Measurements from ENCODE around the gene LCE4A. TPM values are rescaled to one million over a fixed set of nuclear protein-coding genes. Genes with fewer than 3 reads are reported as not detected.

LCE4A gene
- total and polyA plus RNA-seq, 5 experiments from 2014 or later = not detected

DNA sequence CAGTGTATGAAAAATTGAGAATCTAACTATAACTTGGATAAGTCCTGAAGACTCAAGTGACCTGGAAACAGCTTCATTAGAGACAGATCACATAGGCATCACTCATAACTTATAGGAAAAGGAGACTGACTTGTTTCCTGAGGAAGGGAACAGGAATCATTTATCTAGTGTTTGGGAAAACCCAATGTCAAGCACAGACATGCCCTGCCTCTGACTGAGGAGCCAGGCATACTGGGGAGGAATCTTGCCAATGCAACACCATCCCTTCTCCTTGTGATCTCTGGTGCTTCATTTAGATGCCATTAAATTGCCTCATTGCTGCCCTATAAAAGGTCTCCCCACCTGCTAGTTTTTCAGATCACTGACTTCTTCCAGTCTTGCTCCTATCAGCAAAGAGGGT lies 10.3 kb downstream of the LCE4A start:
- Mint-ChIP-seq H3K27ac (no peak overlapping the region), H3K36me3 (peaks cover 0 to 5% (median 0%) of the 10 kb centered on the region in 3 donors), H3K4me1 (no peaks in the 10 kb centered on the region), H3K9me3 (peaks cover 0 to 14% (median 2%) of the 10 kb centered on the region in 9 donors), H3K27me3 (peaks cover 6 to 35% (median 16%) of the 10 kb centered on the region in 5 donors), H3K4me3 (no peak overlapping the region)
- ATAC-seq (no peak), DNase-seq (no peak)
- POLR2A ChIA-PET = no interaction called here

DNA sequence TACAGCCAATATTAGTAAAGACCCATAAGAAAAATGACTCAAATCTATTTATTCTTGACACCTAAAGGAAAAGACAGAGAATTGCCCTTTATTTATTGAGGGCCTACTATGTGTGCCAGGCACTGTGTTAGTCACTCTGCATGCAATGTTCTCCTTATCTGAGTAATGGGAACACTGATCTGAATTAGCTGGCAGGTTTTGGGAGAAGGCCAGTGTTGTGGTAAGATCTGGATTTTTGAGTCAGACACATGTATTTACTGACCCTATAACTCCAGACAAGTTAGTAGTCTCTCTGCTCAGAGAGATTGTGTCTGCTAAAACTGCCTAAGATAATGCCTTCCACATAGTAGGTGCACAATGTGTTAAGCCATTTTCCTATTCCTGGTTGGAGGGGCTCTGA lies 17.3 kb downstream of the LCE4A start:
- POLR2A ChIA-PET = no interaction called here
- Mint-ChIP-seq H3K4me3 (no peak overlapping the region), H3K27me3 (peaks cover 4 to 32% (median 5%) of the 10 kb centered on the region in 5 donors), H3K9me3 (no peaks in the 10 kb centered on the region), H3K27ac (no peak overlapping the region), H3K4me1 (no peaks in the 10 kb centered on the region), H3K36me3 (no peaks in the 10 kb centered on the region)
- ATAC-seq = no peak
- DNase-seq = no peak

DNA sequence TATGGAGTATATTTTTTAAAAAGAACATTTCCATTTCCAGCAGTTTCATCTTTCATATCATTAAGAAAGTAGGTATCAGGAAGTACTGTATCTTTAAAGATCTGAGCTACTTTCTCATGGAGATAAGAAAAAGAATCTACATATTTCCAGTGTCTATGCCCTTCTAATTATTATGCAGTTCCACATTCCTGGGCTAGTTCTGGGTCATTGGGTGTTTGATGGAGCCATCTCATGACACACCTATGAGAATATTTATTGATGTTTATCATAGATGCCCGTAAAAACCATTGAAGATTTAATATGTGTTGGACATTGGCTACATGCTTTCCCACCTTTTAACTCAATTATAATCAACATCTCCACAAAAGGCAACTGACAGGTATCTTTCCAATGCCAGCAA lies 21.0 kb downstream of the LCE4A start:
- H3K4me1 Mint-ChIP-seq = no peaks in the 10 kb centered on the region
- H3K27ac Mint-ChIP-seq = no peak overlapping the region
- POLR2A ChIA-PET = interaction anchor here (0.5 kb wide), 1 partner anchor 50 kb away, joined by 3 read pairs; no protein-coding TSS in a partner anchor
- DNase-seq (no peak), ATAC-seq (no peak)
- H3K9me3 Mint-ChIP-seq = no peaks in the 10 kb centered on the region
- peaks cover 5 to 40% (median 8%) of the 10 kb centered on the region in 5 donors for H3K27me3 Mint-ChIP-seq
- no peak overlapping the region for H3K4me3 Mint-ChIP-seq
- no peaks in the 10 kb centered on the region for H3K36me3 Mint-ChIP-seq

DNA sequence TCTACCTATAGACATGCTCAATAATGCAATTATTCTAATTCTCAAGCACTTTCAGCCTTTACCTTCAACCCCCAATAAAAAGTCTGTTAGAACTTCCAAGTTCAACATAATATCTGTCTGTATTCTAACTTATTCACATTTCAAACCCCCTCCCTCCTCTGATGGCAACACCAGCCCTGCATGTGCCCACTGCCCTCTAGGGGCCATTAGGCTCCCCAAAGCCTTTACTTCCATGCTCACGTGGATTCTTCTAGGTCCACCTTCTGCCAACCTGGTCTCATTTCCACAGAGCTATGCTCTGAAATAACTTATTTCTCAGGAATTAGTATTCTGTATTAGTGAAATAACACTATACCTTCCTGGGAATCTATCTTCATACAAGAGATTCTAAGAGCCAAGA lies 27.7 kb downstream of the LCE4A start:
- Mint-ChIP-seq H3K9me3 (peaks cover 0 to 2% (median 0%) of the 10 kb centered on the region in 9 donors), H3K27ac (no peak overlapping the region), H3K4me3 (no peak overlapping the region), H3K36me3 (no peaks in the 10 kb centered on the region), H3K27me3 (peaks cover 13 to 62% (median 23%) of the 10 kb centered on the region in 5 donors), H3K4me1 (no peaks in the 10 kb centered on the region)
- DNase-seq (no peak), ATAC-seq (no peak)
- POLR2A ChIA-PET = no interaction called here

DNA sequence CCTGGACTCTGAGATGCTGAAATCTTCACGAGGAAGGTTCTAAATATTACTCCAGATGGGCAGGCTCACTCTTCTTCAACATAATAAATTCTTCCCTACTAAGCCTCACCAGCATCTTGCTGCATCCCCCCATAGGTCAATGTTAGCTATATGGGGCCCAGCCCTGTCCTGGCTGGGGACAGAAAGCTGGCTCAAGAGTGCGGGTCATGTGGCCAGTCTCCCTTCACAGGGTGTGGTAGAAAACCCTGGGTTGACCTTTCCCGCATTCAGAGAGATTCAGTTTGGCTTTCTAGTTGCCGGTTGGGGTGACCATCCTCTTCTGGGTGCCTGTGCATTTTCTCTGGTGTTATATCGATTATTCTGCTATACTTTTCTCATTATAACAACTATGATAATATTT lies 30.0 kb downstream of the LCE4A start:
- no peaks in the 10 kb centered on the region for H3K36me3 Mint-ChIP-seq
- POLR2A ChIA-PET = no interaction called here
- H3K4me1 Mint-ChIP-seq = no peaks in the 10 kb centered on the region
- ATAC-seq (no peak), DNase-seq (no peak)
- peaks cover 0 to 8% (median 0%) of the 10 kb centered on the region in 9 donors for H3K9me3 Mint-ChIP-seq
- no peak overlapping the region for H3K27ac Mint-ChIP-seq
- H3K27me3 Mint-ChIP-seq = peaks cover 15 to 74% (median 31%) of the 10 kb centered on the region in 5 donors
- H3K4me3 Mint-ChIP-seq = no peak overlapping the region

DNA sequence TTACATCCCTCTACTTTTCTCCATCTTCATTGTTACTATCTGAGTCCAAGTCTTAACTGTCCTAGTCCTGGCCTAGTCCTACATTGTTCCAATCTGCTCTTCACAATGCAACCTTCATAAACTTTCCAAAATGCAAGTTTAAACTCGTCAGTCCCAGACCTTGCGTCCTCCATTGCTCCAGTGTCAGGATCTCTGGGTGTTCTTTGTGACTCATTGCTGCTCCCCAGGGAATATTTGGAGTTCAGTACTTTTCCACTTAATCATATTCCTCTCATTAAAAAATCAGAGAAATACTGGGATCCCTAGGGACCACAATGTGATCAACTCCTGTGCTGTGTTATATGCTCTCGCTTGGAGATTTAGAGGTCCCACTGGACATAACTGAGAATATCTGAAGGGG lies 31.9 kb downstream of the LCE4A start:
- Mint-ChIP-seq H3K36me3 (no peaks in the 10 kb centered on the region), H3K9me3 (peaks cover 0 to 9% (median 0%) of the 10 kb centered on the region in 9 donors), H3K27ac (no peak overlapping the region), H3K4me1 (no peaks in the 10 kb centered on the region), H3K4me3 (no peak overlapping the region), H3K27me3 (peaks cover 22 to 74% (median 41%) of the 10 kb centered on the region in 5 donors)
- ATAC-seq (no peak), DNase-seq (no peak)
- POLR2A ChIA-PET = no interaction called here

DNA sequence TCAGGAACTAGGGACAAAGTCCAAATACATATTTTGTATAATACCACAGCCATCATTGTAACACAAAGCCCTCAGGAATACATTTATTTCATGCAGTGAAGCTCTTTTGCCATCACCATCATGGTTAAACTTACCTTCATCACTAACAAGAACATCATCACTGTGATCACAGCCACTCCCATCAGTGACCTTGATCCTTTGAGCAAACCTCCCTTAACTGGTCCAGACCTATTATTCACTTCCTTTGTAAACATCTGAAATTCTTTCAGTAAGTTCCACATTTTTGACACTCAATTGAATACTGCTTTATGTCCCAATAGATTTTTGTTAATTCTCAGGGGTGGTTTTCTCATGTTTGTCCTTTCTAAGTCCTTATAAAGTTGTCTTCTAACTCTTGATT lies 33.7 kb downstream of the LCE4A start:
- Mint-ChIP-seq H3K4me1 (no peaks in the 10 kb centered on the region), H3K27ac (no peak overlapping the region), H3K36me3 (no peaks in the 10 kb centered on the region), H3K4me3 (no peak overlapping the region), H3K9me3 (peaks cover 0 to 9% (median 0%) of the 10 kb centered on the region in 9 donors), H3K27me3 (peaks cover 23 to 73% (median 38%) of the 10 kb centered on the region in 5 donors)
- ATAC-seq (no peak), DNase-seq (no peak)
- POLR2A ChIA-PET = no interaction called here

DNA sequence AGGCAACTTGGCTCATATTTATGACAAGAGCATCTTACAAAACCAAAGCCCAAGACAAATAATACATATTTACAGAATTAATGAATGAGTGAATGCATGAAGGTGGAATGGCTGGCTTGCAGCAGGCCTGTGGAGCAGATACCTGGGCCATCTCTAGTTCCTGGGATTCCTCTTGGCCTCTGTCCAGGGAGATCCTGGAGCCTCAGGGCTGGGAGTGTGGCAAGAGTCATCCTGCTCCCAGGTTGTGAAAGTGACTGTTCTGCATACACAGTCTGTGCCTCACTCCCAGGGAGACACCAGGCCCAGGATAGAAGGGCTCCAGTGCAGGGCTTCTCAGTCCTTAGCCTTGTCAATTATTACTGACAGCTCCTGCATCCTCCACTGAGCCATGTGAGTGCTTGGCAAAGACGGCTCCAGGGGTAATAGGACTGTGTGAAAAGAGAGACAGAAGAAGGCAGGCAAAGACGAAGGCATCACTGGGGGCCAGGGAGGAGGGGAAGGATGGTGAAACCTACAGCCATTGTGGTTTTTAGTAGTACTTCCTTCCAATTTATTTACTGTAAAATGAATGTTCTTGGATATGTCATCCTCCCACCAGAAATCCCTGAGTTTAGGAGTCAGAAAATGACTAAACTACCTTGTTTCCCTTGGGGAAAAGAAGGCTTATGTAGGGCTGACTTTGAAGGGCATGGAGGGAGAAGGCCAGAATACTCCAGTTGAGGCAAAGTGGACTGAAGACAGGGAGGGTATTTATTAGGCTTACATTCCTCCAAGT lies 35.6 kb downstream of the LCE4A start:
- Mint-ChIP-seq H3K4me3 (no peak overlapping the region), H3K27ac (no peak overlapping the region), H3K27me3 (peaks cover 26 to 68% (median 29%) of the 10 kb centered on the region in 5 donors), H3K9me3 (peaks cover 0 to 9% (median 0%) of the 10 kb centered on the region in 9 donors), H3K36me3 (no peaks in the 10 kb centered on the region), H3K4me1 (no peaks in the 10 kb centered on the region)
- ATAC-seq (no peak), DNase-seq (no peak)
- POLR2A ChIA-PET = no interaction called here

DNA sequence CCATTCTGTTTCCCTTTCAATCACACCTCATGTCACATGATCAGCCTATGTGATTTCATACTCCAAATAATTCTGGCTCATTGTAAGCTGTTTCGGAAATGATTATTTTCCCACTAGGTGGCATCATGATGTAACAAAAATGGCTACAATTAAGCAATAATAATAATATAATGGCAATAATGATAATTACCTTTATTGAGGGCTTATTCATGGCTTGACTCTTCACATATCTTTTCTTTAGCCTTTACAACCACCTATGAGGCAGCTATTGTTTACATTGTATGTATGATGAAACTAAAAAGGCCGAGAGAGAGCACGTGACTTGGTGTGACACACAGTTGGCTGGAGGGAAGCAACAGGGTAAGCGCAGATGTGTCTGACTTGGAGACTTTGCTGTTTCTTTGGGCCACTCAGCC lies 37.3 kb downstream of the LCE4A start:
- no peak overlapping the region for H3K4me3 Mint-ChIP-seq
- POLR2A ChIA-PET = no interaction called here
- no peak overlapping the region for H3K27ac Mint-ChIP-seq
- H3K4me1 Mint-ChIP-seq = no peaks in the 10 kb centered on the region
- peaks cover 24 to 69% (median 36%) of the 10 kb centered on the region in 5 donors for H3K27me3 Mint-ChIP-seq
- DNase-seq = no peak
- H3K9me3 Mint-ChIP-seq = peaks cover 0 to 9% (median 0%) of the 10 kb centered on the region in 9 donors
- no peaks in the 10 kb centered on the region for H3K36me3 Mint-ChIP-seq
- ATAC-seq = no peak

DNA sequence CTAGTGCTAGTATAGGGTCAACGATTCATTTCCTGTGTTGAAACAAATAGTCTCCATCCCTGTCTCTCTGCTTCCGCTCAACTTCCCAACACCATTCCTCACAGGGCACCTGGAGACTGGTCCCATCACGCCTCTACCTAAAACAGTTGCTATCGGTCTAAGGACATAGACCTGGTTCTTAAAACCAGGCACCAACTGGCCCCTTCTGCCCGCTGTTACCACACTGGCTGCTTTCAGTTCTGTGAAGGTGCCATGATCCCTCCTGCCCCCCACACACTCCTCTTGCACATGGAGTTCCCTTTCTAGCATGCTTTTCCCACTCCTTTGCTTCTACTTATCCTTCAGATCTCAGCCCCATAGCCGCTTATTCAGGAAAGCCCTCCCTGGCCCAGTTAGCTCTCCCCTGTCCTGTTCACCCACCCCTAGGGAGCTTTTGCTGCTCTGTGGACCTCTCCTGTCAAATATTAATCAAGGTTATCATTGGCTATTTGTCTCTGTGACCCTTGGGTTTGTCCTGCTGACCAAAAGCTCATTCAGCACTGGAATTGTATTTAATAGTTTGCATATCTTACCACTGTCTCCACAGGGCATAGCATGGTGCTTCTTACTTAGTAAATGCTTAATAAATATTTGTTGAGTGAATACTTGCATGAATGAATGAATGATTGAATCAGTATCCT lies 37.9 kb downstream of the LCE4A start:
- DNase-seq (no peak), ATAC-seq (no peak)
- Mint-ChIP-seq H3K4me3 (no peak overlapping the region), H3K36me3 (no peaks in the 10 kb centered on the region), H3K4me1 (no peaks in the 10 kb centered on the region), H3K27me3 (peaks cover 25 to 75% (median 40%) of the 10 kb centered on the region in 5 donors), H3K27ac (no peak overlapping the region), H3K9me3 (peaks cover 0 to 9% (median 0%) of the 10 kb centered on the region in 9 donors)
- POLR2A ChIA-PET = no interaction called here

DNA sequence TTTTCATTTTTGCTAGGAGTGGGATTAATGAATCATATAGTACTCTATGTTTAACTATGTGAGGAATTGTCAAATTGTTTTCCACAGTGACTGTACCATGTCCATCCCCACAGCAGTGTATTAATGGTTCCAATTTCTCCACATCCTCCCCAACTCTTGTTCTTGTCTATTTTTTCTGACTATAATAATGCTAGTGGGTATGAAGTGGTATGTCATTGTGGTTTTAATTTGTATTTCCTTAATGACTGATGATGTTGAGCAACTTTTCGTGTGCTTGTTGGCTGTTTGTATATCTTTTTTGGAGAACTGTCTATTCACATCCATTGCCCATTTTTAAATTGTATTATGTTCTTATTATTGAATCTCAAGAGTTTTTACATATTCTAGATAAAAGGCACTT lies 39.9 kb downstream of the LCE4A start:
- H3K4me1 Mint-ChIP-seq = no peaks in the 10 kb centered on the region
- peaks cover 21 to 84% (median 41%) of the 10 kb centered on the region in 5 donors for H3K27me3 Mint-ChIP-seq
- POLR2A ChIA-PET = no interaction called here
- H3K36me3 Mint-ChIP-seq = no peaks in the 10 kb centered on the region
- no peak overlapping the region for H3K27ac Mint-ChIP-seq
- ATAC-seq (no peak), DNase-seq (no peak)
- H3K9me3 Mint-ChIP-seq = peaks cover 0 to 3% (median 0%) of the 10 kb centered on the region in 9 donors
- no peak overlapping the region for H3K4me3 Mint-ChIP-seq

DNA sequence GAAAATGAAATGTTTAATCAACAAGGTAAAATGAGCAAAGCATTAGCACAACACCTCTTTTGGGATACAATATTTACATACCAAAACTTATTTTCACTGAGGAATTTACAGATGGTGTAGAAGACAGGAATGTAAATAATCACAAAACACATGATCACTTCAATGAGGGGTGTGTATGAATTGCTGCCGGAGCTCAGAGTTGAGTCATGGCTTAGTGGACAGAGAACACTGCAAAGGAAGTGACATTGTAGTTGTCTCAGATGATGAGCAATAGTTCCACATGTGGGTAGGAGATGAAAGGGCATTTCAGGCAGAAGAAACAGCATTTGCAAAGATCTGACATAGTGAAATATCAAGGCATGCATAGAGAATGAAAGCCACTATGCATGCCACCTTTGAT lies 44.3 kb downstream of the LCE4A start:
- Mint-ChIP-seq H3K36me3 (no peaks in the 10 kb centered on the region), H3K9me3 (peaks cover 0 to 3% (median 0%) of the 10 kb centered on the region in 9 donors), H3K4me3 (no peak overlapping the region), H3K4me1 (no peaks in the 10 kb centered on the region), H3K27me3 (peaks cover 24 to 75% (median 43%) of the 10 kb centered on the region in 5 donors), H3K27ac (no peak overlapping the region)
- POLR2A ChIA-PET = no interaction called here
- DNase-seq (no peak), ATAC-seq (no peak)

DNA sequence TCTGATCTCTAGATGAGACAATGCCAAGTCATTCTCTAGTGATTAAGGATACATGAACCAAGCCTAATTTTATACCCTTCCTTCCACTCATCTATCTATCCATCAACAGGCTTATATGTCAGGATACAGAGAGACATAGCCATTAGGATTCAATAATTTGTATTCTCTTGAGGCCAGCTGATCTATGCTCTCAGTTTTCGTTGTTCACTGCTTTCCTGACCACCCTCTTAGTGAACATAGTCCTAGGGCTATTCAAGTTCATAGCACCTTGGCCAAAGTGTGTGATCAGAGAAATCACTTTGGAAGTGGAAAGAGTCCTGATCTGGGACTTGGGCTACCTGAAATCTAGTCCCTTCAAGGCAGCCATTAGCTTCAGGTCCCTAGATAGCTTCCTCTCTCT lies 45.6 kb downstream of the LCE4A start:
- ATAC-seq = no peak
- Mint-ChIP-seq H3K27me3 (peaks cover 27 to 74% (median 42%) of the 10 kb centered on the region in 5 donors), H3K36me3 (no peaks in the 10 kb centered on the region), H3K27ac (no peak overlapping the region), H3K4me3 (no peak overlapping the region), H3K4me1 (no peaks in the 10 kb centered on the region), H3K9me3 (peaks cover 0 to 3% (median 0%) of the 10 kb centered on the region in 9 donors)
- DNase-seq = no peak
- POLR2A ChIA-PET = no interaction called here

Data from naive thymus-derived CD8-positive, alpha-beta T cell (primary cell).